IPS DF 4.7 (cell line): ENCODE results near the gene ELAPOR1.

Experiments
- DNase-seq: peaks from one replicate; pipeline ENCODE4 v3.0.0-alpha.2; 2013; ENCODE audit warnings: low spot score; ENCODE audit errors: extremely low read depth

Gene ELAPOR1, protein sequence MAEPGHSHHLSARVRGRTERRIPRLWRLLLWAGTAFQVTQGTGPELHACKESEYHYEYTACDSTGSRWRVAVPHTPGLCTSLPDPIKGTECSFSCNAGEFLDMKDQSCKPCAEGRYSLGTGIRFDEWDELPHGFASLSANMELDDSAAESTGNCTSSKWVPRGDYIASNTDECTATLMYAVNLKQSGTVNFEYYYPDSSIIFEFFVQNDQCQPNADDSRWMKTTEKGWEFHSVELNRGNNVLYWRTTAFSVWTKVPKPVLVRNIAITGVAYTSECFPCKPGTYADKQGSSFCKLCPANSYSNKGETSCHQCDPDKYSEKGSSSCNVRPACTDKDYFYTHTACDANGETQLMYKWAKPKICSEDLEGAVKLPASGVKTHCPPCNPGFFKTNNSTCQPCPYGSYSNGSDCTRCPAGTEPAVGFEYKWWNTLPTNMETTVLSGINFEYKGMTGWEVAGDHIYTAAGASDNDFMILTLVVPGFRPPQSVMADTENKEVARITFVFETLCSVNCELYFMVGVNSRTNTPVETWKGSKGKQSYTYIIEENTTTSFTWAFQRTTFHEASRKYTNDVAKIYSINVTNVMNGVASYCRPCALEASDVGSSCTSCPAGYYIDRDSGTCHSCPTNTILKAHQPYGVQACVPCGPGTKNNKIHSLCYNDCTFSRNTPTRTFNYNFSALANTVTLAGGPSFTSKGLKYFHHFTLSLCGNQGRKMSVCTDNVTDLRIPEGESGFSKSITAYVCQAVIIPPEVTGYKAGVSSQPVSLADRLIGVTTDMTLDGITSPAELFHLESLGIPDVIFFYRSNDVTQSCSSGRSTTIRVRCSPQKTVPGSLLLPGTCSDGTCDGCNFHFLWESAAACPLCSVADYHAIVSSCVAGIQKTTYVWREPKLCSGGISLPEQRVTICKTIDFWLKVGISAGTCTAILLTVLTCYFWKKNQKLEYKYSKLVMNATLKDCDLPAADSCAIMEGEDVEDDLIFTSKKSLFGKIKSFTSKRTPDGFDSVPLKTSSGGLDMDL

DNA sequence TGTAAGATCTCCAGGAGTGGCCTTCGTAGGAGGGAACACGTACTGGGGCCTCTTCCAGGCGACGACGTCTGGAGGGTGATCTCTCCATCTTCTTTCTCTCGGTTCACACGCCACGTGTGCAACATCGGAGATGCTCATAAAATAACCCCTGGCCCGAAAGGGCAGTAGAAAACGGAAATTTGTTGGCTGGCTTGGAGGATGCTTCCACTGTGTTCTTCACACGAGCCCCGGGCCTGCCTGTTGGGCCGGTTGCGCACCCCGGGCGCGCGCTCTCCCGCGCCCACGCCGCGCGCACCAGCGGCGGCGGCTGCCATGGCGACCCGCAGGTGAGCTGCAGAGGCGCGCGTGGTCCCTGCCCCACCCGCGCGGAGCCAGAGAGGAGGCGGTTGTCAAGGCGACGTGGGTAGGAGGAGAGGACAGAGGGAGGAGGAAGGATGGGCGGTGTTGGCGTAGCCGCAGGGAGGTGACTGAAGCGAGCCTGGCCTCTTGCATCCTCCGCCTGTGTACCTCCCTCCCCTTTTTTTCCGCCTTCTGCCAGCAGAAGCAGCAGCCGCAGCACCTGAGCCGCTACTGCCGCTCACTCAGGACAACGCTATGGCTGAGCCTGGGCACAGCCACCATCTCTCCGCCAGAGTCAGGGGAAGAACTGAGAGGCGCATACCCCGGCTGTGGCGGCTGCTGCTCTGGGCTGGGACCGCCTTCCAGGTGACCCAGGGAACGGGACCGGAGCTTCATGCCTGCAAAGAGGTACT, at the start of gene ELAPOR1:
ELAPOR1 (plus strand) TSS at position 526 of the 752 bp plus-strand sequence; CDS start at position 595, 69 bp downstream.
- no peak for DNase-seq

DNA sequence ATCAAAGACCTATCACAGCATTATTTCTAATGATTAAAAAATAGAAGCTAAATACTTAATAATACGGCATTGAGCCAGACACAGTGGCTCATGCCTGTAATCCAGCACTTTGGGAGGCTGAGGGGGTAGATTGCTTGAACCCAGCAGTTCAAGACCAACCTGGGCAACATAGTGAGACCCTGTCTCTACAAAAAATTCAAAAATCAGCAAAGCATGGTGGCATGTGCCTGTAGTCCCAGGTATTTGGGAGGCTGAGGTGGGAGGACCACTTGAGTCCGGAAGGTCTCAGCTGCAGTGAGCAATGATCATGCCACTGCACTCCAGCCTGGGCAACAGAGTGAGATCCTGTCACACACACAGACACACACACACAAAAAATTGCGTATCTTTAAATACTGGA, 48.8 kb upstream of the ELAPOR1 start:
- no peak for DNase-seq

DNA sequence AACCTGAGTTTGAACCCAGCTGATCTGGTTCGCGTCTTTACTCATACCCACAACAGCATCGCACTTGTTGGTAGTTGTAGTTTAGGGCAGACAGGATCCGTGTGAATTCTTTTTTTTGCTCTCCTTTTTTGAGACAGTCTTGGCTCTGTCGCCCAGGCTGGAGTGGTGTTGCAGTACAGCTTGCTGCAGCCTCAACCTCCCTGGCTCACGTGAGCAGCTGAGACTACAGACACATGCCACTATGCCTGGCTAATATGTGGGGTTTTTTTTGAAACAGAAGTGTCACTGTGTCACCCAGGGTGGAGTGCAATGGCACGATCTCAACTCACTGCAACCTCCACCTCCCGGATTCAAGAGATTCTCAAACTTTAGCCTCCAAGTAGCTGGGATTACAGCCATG, 46.0 kb upstream of the ELAPOR1 start:
- no peak for DNase-seq

DNA sequence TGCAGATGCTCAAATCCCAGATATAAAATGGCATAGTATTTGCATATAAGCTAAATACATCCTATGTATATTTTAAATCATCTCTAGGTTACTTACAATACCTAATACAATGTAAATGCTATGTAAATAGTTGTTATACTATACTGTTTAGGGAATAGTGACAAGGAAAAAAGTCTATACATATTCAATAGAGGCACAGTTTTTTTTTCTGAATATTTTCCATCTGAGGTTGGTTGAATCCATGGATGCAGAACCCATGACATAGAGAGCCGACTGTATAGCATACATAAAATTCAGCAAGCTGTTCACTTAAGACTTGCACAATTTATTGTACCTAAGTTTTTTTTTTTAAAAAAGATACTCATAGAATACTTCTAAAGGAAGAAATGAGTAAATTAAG, 44.6 kb upstream of the ELAPOR1 start:
- DNase-seq, result no peak

DNA sequence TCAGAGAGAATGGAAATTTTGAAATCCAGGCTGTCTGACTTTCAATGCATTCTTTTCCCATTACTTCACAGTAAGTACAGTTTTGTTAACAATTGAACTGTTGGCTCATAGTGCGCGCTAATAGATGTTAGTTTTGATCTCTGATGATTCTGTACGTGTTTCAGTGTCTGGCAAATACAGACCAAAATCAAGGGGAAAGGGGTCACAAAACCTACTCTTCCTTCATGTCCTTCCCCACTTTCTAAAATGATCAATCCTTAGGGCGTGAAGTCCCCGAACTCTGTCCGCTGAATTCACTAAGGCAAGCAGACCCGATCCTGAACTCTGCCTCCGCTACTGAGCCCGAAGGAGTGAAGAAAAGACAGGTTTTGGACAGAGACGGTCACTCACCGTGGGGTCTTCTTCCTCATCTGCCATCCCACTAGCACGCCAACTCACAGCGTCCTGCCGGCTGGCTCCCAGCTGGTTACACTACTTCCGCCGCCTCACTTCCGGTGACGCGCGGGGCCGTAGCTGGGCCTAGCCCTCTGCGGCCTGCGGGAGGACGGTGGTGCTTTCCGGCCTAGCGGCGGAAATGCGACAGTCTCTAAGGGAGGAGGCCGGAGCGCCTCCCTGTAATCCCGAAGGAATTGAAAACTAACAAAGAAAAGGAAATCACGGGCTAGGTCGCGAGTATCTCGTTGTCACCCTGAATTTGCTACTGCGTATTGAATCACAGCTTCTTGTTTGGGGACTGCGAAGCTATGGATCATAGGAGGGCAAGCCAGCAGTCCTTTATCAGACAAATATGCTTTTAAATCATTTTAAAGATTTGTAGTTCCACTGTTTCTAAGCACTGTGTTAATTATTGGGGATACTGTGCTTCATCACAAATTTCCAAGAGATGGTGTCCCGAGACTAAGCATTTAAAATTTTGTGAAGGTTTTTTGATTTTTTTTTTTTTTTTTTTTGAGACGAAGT, 38.1 kb upstream of the ELAPOR1 start, which contains the start of gene TAF13:
TAF13 (minus strand) TSS at position 473 of the 960 bp plus-strand sequence; CDS start at position 417, 56 bp downstream.
- DNase-seq, result peak; percentile 90

DNA sequence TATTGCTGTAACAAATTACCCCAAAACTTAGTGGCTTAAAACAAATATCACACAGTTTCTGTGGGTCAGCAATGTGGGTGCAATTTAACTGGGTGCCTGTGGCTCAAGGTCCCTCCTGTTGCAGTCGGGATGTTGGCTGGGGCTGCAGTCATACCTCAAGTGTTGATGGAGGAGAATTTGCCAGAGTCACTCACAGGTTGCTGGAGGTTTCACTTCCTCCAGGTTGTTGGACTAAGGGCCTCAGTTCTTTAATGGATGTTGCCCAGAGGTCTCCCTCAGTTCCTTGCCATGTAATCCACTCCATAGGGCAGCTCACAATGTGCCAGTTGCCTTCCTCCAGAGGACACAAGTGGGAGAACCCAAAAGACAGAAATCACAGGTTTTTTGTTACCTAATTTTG, 35.6 kb upstream of the ELAPOR1 start:
- DNase-seq, result no peak

DNA sequence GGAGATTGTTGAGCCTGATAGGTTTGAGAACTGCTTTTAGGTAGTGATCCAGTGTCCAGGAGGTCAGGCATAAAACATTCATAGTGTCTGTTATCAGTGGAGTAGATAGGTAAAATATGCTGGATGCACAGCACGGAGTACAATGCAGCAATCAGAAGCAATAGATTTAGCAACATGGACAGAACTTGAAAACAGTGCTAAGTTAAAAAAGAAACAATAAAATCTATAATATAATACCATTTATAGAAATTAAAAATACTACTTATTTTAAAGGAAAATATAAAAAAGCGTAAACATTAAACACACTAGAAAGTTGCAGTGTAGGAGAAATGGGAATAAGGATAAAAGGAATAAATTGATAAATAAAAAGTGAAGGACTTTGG, 34.7 kb upstream of the ELAPOR1 start:
- no peak for DNase-seq

DNA sequence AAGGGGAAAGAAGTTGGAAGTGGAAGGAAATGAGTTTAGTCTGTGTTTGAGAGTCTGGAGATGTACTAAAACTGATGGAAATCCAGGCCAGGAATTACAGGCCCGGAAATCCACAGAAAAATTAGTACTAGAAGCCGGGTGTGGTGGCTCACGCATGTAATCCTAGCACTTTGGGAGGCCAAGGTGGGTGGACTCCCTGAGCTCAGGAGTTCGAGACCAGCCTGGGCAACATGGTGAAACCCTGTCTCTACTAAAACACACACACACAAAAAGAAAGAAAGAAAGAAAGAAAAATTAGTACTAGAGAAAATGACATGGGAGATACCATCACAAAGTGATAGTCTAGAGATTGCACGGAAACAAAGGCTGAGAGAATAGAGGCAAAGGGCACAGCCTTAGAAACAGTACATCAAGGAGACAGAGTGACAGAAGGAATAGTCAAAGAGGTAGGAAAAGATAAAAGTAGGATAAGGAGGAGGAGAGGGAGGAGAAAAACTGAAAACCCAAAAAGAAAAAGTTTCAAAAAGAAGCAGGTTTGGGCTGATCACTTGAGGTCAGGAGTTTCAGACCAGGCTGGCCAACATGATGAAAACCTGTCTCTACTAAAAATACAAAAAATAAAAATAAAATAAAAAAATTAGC, 33.4 kb upstream of the ELAPOR1 start:
- DNase-seq, result no peak

GRCh38 chr1:109083501-109083900, 30.4 kb upstream of the ELAPOR1 start:
- no peak for DNase-seq

DNA sequence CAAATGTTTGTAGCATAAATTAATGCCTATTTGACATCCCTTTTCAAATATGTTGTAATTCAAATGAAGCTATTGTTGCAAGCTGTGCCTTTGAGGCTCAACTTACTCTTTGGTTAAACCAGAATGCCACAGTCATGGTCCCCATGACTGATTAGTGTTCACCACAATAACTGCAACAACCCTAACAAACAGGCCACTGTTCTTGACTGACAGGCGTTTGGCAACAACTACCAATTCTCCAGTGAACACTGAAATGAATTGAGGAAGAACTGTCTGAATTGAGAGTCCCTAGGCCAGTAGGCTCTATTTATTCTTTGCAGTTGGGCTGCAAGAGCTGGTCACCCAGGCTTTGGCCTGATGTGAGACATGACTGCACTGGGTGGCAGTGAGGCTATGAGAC, 30.0 kb upstream of the ELAPOR1 start:
- DNase-seq, result no peak

DNA sequence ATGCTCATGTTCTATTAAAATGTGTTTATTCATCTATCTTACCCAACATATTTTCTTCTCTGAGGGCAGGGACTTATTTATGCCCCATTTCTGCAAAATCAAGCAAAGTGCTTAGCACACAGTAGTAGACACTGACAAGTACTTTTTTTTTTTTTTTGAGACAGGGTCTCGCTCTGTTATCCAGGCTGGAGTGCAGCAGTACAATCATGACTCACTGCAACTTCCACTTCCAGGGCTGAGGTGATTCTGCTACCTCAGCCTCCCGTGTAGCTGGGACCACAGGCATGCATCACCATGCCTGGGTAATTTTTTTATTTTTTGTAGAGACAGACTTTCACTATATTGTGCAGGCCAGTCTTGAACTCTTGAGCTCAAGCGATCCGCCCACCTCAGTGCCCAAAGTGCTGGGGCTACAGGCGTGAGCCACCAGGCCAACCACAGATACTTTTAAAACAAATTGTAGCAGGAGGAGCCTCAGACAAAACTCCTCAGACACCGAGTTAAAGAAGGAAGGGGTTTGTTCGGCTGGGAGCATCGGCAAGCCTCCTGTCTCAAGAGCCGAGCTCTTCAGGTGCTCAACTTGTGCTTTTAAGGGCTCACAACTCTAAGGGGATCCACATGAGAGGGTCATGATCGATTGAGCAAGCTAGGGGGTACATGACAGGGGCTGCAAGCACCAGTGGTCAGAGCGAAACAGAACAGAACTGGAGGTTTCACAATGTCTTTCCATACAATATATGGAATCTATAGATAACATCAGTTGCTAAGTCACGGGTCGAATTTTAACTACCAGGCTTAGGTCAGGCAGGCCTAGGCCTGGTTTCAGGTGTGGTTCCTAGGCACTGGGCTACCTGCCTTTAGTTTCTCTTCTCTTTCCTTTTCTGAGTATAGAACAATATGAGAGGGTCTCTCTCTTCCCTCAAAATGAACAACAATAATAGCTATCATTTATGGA, 29.1 kb upstream of the ELAPOR1 start:
- DNase-seq, result no peak

DNA sequence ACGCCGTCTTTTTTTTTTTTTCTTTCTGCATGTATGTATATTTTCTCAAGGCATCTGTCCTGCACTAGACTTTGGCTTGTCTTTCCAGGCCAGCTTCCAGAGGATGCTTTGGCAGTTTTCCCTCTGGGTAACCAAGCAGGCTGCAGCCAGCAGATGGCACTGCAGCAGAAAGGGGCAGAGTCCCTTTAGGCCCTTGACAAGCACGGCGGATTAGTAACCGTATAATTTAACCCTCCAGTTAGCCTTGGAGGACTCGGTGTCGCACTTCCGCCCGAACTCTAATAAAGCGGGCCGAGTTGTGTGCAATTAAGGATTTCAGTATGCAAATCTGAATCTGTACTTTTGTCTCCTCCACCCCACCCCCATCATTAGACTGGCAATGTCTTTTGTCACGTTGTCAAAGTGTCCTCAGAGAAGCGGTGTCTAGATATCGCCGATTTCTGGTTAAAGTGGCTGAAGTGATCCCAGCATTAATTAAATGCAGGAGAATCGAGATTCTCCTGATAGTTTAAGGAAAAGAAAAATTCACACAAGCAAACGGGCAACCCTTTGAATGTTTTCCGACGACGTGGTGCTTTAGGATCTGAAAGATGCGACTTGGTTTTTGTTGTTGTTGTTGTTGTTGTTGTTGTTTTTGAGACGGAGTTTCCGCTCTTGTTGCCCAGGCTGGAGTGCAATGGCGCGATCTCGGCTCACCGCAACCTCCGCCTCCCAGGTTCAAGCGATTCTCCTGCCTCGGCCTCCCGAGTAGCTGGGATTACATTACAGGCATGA, 24.5 kb upstream of the ELAPOR1 start:
- no peak for DNase-seq

DNA sequence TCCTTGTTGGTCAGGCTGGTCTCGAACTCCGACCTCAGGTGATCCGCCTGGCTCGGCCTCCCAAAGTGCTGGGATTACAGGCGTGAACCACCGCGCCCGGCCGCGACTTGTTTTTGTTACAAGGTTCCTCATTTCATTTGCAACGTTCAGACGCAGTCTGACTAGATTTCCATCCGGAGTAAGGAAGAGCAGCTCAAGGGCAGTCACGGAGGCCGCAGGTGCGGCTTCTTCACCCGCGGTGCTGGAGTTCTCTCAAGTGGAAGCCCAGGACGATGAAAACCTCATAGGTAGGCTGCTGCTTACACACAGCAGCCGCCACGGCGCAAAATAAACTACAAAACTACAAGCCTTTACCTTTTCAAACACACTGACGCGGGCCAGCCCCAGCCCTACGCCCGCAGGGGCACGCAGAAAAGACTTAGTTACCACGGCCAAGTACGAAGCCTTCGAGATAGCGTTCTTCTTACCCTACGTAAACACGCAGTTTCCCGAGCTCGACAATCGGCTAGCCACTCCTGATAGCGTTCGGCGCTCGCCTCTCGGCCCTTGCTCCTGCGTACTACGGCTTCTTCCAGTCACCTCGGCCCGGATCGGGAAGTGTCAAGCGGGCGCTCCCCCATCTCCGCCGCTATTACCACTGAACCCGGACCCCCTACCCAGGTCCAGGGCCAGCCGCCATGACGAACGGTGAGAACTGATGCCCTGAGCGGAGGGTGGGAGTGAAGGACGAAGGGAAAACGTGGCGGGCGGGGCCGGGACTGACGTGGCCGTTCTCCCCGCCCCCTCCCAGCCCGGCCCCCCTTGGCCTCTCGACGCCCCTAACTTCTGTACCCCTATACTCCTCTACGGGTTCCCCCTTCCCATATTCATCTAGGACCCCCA, 23.5 kb upstream of the ELAPOR1 start, which contains the start of gene TMEM167B:
TMEM167B (plus strand) TSS at position 569 of the 882 bp plus-strand sequence; CDS start at position 678, 109 bp downstream.
- no peak for DNase-seq

DNA sequence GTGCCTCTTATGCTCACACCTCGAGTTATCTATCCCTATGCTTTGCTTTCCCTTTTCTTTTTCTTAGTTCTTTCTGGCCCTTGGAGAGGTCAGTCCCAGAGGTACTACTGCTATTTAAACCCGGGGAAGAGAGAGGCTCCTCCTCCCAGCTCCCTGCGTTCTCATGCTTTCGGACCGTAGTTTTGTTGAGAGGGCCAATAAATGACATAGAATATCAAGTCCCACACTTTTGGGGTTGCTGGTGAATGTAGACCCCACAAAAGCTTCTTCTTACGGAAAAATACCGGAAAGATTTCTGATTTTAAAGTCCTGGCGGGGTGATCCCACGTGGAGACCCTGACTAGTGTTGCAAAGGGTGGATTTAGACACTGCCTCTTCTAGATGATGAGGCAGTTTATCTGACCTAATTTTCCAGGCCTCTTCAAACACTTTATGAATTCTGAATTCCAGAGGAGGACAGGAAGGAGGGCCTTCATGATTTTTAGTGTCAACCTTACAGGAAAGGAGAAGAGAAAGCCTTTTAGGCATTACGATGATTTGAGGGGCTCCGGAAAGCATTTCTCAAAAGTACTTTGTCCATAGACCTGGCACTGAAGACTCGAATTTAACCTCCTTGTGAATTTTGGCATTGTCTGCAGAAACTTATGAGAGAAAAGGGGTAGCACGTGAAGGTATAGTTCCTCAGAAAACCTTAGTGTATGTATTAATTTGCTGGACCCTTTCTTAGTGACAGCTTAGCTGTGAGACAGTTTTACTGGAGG, 22.7 kb upstream of the ELAPOR1 start:
- DNase-seq, result no peak

DNA sequence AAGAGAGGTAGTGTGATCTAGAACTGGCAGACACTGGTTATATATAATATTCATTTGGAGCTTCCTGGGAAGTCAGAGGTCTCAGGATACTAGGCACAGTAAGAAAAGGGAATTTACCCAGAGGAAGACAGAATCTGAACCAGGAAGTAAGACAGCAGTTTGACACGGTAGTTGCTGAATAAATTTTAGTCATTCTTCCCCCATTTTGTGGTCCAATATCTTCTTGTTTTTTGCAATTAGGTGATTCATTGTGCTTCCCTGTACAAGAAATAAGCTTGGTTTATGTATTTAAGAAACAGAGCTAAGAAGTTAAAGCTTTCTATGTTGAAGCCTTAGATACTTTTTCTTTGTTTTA, 22.1 kb upstream of the ELAPOR1 start:
- DNase-seq, result no peak

- DNase-seq, result no peak
These were observed 19.5 kb upstream of the ELAPOR1 start for GRCh38 chr1:109094377-109094803.
